Choroid plexus epithelial cell (primary cell): ENCODE measurements around the gene DCAF11.

Experiments
- DNase-seq: peaks from one replicate; pipeline ENCODE4 v3.0.0-alpha.2; 2010; ENCODE audit warnings: low read depth
- H3K4me3 ChIP-seq: 2 replicates; pipeline ENCODE4 v1.5.1; 2011; ENCODE audit warnings: low read depth, mild to moderate bottlenecking, control low read depth, low read length, moderate library complexity
- TF ChIP-seq, protein P1 (sequence below): conservative IDR thresholded peaks from 2 replicates; pipeline ENCODE4 v1.5.1; 2011; ENCODE audit warnings: low read depth, mild to moderate bottlenecking, control low read depth, inconsistent platforms, low read length, moderate library complexity

DCAF11 gene

GRCh38 chr14:24155100-24155499, 40.5 kb downstream of the DCAF11 start:
- TF ChIP-seq, protein P1, sequence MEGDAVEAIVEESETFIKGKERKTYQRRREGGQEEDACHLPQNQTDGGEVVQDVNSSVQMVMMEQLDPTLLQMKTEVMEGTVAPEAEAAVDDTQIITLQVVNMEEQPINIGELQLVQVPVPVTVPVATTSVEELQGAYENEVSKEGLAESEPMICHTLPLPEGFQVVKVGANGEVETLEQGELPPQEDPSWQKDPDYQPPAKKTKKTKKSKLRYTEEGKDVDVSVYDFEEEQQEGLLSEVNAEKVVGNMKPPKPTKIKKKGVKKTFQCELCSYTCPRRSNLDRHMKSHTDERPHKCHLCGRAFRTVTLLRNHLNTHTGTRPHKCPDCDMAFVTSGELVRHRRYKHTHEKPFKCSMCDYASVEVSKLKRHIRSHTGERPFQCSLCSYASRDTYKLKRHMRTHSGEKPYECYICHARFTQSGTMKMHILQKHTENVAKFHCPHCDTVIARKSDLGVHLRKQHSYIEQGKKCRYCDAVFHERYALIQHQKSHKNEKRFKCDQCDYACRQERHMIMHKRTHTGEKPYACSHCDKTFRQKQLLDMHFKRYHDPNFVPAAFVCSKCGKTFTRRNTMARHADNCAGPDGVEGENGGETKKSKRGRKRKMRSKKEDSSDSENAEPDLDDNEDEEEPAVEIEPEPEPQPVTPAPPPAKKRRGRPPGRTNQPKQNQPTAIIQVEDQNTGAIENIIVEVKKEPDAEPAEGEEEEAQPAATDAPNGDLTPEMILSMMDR = no peak
- no peak for DNase-seq
- no peak overlapping the region for H3K4me3 ChIP-seq

DNA sequence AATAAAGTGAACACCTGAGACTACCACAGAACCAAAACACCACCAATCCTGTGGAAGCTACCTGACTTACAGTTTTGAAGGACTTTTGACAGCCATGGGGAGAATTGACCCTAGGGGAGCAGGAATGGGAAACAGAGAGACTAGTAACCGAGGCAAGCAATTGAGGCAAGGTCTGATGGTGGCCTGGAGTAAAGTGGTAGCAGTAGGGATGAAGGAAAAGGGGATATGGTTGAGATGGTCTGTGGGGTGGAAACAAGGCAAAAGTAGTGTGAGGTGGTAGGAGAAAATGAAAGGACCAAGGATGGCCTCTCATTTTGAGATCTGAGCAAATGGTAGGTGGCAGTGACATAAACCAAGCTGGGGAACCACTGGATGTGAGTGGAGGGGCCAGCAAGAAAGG, 42.3 kb downstream of the DCAF11 start:
- TF ChIP-seq, protein P1 = no peak
- H3K4me3 ChIP-seq = no peak overlapping the region
- DNase-seq = no peak

DNA sequence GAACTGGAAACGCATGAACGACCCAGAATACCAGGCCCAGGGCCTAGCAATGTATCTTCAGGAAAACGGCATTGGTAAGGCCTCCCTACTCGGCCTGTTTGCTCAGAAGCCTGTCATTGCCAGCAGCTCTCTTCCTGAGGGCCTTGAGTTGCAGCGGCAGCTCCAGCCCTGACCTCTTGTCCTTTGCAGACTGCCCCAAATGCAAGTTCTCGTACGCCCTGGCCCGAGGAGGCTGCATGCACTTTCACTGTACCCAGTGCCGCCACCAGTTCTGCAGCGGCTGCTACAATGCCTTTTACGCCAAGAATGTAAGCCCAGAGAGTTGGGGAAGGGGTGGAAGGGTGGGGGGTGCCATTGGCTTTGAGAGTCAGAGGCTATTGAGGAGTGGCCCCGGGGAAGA, 42.8 kb downstream of the DCAF11 start:
- no peak overlapping the region for H3K4me3 ChIP-seq
- TF ChIP-seq, protein P1 = no peak

DNA sequence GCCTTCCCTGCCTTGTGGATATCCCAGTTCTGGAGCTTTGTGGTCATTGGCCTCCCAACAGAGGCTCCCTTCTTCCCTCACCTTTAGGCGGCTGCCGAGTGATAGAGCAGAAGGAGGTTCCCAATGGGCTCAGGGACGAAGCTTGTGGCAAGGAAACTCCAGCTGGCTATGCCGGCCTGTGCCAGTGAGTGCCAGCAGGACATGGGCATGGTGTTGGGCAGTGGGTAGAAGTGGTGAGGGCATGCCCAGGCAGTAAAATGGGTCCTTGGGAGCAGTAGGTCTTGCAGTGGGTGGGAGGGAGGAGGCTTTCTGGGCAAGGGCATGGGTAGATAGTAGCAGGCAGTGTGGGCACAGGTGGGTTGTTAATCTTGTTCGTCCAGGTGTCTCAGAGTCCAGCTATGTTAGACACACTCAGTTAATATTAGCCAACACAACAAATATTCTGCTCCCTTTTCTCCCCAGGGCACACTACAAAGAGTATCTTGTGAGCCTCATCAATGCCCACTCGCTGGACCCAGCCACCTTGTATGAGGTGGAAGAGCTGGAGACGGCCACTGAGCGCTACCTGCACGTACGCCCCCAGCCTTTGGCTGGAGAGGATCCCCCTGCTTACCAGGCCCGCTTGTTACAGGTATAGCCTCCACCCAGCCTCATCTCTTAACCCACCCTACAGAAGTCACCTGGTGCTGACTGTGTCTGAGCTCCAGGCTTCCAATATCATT, 45.4 kb downstream of the DCAF11 start:
- no peak for DNase-seq
- H3K4me3 ChIP-seq = no peak overlapping the region
- TF ChIP-seq, protein P1 = no peak

More for the DNA sequence above, 42.8 kb downstream of the DCAF11 start:
- no peak for DNase-seq

DNA sequence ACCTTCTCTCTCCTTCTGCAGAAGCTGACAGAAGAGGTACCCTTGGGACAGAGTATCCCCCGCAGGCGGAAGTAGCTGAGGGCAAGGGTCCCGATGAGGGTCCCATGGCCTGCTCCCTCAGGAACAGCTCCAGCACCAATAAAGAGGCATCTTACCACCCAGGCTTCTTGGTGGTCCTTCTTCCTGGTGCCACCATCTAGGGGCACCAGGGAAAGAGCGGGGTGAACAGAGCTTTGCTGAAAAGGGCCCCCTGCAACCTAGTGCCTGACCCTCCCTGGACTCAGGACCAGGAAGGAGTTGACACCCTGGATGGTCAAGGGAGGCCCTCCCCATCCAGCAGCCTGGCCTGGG, 45.9 kb downstream of the DCAF11 start:
- DNase-seq = no peak
- TF ChIP-seq, protein P1 = no peak
- H3K4me3 ChIP-seq = no peak overlapping the region

DNA sequence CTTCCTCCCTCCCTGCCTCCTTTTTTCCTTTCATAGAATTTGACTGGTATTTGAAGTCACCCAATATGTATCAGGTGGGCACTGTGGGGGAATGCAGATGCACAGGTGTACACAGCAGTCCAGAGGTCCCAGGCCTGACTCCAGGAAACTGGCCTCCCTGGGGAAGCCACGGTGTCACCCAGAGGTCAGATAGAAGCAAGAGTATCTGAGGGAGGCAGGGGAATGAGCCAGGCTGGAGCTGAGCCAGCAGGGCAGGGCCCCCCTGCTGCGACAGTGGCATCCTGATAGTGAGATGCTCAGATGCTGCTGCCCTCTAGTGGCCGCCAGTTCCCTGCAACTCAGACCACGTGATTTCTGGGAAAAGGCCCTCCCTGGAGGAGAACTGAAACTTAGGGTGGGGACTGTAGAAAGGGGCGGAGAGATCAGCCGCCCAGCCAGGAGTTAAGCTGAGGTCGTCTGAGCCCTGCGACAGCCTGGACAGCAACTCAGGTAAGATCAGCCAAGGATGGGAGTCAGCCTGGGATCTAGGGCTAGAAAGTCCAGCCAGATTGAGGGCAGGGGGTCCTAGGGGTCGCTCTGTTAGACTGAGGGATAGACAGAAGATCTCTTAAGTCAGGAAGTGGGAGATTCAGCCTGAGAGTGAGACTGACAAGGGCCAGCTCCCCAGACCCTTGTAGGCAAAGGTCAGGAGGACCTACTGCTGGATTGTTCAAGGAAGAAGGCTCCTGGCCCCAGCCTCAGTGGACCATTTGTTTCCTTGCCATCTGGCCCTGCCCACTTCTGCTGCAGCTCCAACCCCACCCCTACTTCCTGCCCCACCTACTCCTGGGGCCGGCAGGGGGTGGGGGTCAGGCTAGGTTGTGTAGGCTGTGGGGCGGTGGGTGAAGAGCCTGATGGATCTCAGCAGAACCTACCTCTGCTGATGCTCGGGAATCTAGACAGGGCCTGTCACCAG, 46.5 kb downstream of the DCAF11 start, which contains the start of gene IRF9:
TSS of gene IRF9 (plus strand) at position 416 of the 955 bp plus-strand sequence. CDS start 880 bp downstream, outside the sequence.
- TF ChIP-seq, protein P1 = peak; percentile 93
- H3K4me3 ChIP-seq = peak within 1 kb of the TSS; percentile 89
- DNase-seq = peak; percentile 95
